ENCODE data around the gene KLHL40.

DNA sequence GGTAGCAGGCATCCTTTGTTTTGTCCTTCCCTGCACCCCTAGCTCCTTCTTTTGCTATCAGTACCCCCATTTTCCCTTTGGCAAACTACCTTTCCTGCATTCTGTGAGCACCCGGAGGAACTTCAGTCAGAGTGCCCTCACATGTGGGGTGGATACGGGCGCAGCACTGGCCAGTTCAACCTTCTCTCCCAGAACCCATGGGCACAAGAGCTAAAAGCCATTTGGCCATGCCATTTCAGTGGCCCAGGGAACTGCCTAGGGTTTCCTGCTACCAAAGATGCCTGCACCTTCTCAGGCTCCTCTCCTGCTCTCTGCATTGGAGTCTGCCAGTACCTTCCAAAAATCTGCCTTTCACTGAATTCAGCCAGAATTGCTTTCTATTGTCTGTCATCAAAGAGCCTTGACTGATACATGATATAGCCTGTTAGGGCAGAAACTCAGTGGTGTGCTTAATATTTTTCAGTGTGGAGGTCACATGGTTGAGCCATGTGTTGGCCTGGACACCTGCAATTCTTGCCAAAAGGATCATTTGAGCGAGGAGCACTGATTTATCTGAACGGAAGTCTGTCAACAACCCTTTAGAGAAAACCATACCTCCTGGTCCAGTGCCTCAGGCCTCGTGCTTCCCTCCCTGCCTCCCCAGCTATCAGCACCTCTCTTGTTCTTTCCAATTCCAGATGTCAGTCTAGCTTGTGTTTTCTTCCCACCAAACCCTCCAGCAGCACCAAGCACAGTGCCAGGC is 44.2 kb downstream of the KLHL40 start:
- no peak for TF ChIP-seq POLR2A (IDR thresholded peaks at IDR 0.05)
- TF ChIP-seq, protein P1, sequence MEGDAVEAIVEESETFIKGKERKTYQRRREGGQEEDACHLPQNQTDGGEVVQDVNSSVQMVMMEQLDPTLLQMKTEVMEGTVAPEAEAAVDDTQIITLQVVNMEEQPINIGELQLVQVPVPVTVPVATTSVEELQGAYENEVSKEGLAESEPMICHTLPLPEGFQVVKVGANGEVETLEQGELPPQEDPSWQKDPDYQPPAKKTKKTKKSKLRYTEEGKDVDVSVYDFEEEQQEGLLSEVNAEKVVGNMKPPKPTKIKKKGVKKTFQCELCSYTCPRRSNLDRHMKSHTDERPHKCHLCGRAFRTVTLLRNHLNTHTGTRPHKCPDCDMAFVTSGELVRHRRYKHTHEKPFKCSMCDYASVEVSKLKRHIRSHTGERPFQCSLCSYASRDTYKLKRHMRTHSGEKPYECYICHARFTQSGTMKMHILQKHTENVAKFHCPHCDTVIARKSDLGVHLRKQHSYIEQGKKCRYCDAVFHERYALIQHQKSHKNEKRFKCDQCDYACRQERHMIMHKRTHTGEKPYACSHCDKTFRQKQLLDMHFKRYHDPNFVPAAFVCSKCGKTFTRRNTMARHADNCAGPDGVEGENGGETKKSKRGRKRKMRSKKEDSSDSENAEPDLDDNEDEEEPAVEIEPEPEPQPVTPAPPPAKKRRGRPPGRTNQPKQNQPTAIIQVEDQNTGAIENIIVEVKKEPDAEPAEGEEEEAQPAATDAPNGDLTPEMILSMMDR (IDR thresholded peaks at IDR 0.05) = no peak
